GM18498 (cell line): ENCODE measurements around the gene TTC21A.

Source experiments
- ATAC-seq: cut with Tn5 transposase; IDR thresholded peaks from one replicate; pipeline ENCODE4 v1.9.1; 2021; ENCODE audit warnings: mild to moderate bottlenecking, moderate library complexity; ENCODE audit not compliant: unreplicated experiment

Gene TTC21A

DNA sequence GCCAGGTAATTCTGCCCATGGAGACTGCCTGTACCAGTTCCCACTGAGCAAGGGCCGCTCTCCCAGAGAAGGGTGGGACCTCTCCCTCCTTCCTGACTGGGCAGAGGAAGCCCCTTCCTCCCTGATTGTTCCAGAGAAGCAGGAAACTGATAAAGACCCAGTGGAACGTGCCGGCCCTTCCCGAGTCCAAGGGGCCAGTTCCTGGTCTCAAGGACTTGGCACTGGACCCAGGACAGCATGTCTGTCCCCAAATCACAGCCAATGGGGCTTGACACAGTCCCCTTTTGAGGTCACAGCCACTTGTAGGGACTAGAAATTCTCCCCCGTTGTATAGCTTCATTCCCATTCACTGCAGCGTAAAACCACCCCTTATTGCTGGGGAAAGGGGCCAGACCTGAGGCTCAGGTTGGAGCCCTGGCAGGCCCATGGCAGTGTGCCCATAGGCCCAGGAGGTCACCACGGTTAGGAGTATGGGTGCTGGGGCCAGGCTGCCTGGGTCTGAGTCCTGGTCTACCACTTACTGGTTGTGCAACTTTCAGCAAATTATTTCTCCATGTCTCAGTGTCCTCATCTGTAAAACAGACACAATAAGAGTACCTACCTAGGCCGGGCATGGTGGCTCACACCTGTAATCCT lies 27.8 kb downstream of the TTC21A start:
- ATAC-seq, result no peak

DNA sequence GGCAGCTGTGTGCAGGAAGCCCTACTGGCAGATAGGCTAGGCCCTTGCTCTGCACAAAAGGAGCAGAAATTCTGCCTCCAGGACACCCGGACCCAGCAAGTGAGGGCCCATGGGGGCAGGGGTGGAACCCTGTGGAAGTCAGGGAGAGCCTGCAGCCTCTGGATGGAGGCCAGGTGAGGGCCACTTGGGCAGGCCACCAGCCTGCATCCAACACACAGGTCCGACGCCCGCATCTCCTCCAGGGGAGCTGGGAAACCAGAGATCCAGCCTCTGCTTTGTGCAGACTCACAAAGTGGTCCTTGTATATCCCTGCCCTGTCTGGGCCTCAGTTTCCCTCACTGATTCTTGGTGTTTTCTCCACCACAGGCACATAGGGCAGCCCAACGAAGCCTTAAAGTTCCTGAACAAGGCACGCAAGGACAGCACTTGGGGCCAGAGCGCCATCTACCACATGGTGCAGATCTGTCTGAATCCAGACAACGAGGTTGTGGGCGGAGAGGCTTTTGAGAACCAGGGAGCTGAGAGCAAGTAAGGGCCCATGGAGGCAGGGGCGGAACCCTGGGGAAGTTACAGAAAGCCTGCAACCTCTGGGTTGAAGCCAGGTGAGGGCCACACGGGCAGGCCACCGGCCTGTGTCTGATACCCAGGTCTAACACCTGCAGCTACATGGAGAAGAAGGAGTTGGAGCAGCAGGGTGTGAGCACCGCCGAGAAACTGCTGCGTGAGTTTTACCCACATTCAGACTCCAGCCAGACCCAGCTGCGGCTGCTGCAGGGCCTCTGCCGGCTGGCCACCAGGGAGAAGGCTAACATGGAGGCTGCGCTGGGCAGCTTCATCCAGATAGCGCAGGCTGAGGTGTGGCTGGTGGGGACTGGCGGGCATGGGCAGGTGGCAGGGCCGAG lies 29.3 kb downstream of the TTC21A start:
- no peak for ATAC-seq

DNA sequence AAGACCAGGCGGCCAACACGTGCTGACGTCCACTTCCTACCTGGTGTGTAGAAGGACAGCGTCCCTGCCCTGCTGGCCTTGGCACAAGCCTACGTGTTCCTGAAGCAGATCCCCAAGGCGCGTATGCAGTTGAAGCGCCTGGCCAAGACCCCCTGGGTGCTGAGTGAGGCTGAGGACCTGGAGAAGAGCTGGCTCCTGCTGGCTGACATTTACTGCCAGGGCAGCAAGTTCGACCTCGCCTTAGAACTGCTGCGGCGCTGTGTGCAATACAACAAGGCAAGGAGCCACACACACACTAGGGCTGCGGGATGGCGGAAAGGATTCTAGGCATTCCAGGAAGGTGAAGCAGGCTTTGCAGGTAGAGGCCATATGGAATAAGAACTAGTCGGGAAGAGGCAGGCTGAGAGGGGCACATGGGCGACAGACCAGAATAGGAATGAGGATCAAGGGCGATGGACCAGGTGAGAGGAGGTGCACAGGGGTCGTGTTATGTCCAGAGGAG lies 30.0 kb downstream of the TTC21A start:
- no peak for ATAC-seq

- ATAC-seq, result no peak
Observed at GRCh38 chr3:39137991-39138803, 30.7 kb downstream of the TTC21A start.

DNA sequence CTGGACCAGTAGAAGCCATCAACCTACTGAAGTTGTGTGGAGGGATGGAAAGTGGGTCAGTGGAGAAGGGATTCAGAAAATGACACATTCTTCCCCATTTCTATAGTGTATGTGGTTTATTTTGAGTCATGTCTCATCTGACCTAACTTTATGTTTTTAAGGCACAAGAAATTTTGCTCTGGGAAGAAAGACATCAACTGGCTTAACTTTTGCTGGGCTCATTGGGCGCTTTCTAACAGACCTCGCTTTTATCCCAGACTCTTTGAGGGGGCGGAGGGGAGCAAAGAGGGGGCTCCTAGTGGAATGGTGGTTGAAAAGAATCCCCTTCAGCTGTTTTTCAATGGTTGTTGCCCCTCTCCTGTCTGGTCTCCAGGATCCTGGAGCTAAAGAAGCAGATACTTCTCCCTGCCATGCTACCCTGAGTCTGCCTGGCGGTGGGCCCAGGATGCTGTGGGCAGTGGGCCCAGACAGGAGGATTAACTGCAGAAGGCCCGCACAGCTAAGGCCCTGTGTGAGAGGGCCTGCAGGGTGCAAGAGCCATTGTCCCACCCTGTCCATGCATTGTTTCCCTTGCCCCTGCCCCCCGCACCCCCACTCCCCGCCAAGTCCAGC lies 31.4 kb downstream of the TTC21A start:
- ATAC-seq, result no peak

GRCh38 chr3:39139442-39139841 lies 32.0 kb downstream of the TTC21A start:
- no peak for ATAC-seq

DNA sequence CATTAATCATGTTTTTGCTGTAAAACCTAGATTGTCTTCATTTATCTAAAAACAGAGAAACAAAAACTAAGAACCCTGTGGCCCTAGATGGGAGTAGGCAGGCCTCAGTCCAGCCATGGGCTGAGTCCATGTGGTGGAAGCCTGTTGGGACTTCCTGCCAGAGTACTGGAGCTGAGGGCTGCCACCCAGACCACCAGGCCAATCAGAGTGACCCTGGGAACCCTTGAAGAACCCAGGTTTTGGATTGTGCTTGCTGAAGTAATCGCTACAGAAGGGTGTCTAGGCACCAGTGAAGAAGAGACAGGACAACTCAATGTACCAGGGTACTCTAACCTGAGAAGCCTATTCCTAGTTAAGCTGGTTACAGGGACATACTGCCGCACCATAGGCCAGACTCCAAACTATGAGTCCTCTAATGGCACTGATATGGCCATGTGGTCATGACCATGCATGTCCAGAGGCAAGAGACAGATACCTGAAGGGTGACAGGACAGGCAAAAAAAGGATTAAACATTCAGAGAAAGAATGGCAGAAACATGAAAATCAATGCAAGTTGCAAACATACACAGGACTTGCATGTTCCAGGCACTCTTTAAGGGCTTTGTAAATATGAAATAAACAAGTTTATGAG lies 33.0 kb downstream of the TTC21A start:
- no peak for ATAC-seq

- no peak for ATAC-seq
Observed at GRCh38 chr3:39141171-39141995, 33.9 kb downstream of the TTC21A start.

DNA sequence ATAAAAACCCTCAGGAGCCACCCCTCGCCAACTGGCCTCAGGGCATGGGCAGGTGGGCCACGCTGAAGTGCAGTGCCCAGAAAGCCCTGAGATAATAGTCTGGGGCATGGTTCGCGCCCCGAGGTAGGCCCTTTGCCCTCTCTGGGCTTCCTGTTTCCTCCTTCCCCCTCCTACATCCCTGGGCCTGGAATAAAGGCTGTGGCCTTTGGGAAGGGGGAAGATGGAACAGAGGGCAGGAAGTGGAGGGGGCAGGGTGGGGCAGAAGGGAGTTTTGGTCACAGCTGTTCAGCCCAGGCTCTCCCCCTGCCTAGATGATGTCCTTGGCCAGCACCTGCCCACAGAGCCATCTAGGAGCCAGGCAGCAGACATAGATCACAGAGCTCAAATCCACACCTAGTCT lies 34.6 kb downstream of the TTC21A start:
- ATAC-seq, result no peak

- no peak for ATAC-seq
Observed at GRCh38 chr3:39143051-39143885, 35.8 kb downstream of the TTC21A start.

GRCh38 chr3:39144095-39144747 lies 36.7 kb downstream of the TTC21A start:
- ATAC-seq, result no peak

GRCh38 chr3:39144748-39145380 lies 37.4 kb downstream of the TTC21A start:
- no peak for ATAC-seq

DNA sequence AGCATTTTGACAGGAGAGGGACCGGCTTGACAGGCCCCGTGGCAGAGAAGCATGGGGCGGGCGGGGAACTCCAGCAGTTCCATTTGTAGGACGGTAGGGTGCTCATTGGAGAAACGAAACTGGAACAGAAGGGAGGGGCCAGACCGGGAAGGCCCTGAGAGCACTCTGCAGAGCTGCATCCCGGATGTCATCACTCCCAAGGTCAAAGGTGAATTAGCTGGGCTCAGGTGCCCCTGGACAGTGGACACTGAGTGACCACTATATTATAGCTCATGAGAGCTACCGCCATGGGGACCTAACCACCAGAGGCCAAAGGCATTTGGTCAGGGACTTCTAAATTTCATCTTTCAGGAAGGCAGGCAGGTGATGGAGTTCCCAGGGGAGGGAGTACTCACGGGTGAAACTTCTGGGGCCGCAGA lies 38.6 kb downstream of the TTC21A start:
- ATAC-seq, result no peak

DNA sequence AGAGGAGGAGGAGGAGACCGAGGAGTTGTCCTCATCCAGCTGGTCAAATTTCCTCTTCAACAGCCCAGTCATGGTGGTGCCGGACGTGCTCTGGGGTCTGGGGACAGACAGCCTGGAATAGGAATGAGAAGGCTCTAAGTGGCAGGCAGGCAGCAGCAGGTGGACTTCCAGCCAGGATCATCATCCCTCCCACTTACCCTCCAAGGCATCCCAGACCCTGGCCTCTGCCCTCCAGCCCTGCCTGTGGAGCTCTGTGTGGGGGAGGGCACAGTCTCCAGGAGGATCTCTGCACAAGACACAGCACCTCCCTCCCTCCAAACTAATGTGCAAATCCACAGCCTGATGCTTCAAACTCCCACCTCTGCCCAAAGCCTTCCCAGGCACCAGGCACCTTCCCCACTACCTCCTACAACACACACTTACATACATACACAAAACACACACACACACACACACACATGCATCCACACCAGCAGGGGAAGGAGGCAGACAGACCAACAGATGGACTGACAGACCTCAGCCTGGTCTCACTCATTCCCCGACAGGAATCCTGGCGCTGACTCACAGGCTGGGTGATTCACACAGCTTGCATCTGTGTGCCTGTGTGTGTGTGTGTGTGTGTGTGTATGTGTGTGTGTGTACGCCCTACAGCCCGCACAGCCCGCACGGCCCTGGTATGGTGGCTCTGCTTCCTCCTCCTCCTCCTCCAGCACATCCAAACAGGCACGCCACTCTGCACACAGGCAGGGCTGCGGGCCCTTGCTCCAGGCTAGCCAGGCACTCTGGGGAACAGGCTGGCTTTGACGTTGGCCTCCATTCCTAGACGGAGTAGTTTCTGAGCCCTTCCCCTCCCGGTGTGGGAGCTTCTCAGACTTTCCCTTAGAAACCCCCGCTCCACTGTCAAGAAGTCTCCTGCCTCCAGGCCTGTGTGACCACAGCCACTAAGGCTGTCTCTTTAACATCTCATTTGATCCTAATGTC lies 39.4 kb downstream of the TTC21A start:
- ATAC-seq, result peak; percentile 10

DNA sequence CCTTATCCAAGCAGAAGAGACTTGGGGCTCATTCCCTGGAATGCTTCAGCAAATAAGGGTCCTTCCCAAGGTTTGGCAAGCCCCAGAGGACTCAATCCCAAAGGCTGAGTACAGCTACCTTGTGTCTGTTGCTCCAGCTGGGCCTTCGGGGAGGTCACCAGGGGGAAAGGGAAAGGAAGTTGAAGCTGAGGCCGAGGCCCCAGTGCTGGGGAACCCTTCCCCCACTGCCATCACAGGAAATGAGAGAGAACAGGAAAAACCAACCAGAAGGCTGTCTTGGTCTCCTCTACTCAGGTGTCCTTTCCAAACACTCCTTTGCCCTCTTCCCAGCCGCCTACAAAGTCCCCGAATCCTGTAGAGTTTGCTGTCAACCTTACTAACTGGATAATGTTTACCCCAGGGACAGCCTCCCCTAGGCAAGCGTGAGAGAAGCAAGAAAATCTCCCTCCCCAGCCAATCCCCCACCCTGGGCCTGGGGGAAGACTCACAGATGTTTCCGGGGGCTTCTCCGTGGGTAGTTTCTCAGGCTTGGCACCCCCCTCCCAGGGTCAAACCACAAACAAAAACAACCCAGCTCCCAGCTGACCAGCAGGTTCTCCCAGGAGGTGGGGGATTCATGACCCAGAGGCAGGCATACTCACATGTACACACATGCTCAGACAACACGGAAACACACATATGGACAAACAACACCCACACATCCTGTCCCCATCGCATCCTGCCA lies 40.4 kb downstream of the TTC21A start:
- ATAC-seq, result peak; percentile 36
